ENCODE data around the gene MBD3. TPM values are rescaled to one million over a fixed set of nuclear protein-coding genes. Genes with fewer than 3 reads are reported as not detected.

MBD3 gene
- total and polyA plus RNA-seq, 10 donors = 57.4 to 177 (median 75.6) TPM

DNA sequence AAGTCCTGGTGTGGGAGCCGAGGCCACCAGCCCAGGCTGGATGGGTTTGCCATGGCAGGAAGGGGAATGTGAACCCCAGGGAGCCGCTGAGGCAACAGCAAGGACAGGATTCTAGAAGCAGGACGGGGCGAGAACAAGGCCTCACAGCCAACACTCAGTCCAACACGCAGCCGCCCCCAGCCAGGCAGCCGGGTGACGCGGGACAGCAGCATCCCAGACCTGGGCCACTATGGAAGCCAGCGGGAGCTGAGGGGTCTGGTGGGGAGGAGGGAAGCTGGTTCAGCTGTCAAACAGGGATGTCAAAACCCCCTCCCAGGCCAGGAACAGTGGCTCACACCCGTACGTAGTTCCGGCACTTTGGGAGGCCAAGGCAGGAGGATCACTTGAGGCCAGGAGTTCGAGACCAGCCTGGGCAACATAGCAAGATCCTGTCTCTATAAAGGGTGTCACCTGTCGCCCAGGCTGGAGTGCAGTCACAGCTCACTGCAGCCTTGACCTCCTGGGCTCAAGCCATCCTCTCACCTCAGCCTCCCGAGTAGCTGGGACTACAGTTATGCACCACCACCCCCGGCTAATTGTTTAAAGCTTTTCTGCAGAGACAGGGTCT lies 31.3 kb downstream of the MBD3 start:
- H3K4me1 ChIP-seq = peaks cover 0 to 20% (median 7%) of the 10 kb centered on the region in 6 donors
- no peaks in the 10 kb centered on the region for H3K9me3 ChIP-seq
- peaks cover 0 to 8% (median 0%) of the 10 kb centered on the region in 7 donors for H3K27me3 ChIP-seq (replicated peaks in 1 of 7)
- no peak for DNase-seq
- TF ChIP-seq POLR2A (IDR thresholded peaks at IDR 0.05) = no peak
- no peak for TF ChIP-seq POLR2AphosphoS5 (IDR thresholded peaks at IDR 0.05)
- TF ChIP-seq, protein P1, sequence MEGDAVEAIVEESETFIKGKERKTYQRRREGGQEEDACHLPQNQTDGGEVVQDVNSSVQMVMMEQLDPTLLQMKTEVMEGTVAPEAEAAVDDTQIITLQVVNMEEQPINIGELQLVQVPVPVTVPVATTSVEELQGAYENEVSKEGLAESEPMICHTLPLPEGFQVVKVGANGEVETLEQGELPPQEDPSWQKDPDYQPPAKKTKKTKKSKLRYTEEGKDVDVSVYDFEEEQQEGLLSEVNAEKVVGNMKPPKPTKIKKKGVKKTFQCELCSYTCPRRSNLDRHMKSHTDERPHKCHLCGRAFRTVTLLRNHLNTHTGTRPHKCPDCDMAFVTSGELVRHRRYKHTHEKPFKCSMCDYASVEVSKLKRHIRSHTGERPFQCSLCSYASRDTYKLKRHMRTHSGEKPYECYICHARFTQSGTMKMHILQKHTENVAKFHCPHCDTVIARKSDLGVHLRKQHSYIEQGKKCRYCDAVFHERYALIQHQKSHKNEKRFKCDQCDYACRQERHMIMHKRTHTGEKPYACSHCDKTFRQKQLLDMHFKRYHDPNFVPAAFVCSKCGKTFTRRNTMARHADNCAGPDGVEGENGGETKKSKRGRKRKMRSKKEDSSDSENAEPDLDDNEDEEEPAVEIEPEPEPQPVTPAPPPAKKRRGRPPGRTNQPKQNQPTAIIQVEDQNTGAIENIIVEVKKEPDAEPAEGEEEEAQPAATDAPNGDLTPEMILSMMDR (IDR thresholded peaks at IDR 0.05 in 8 of 11, conservative IDR thresholded peaks at IDR 0.05 in 3 of 11) = no peak
- WGBS, 5 donors = 81 to 90% (median 90%) methylated on average over 12 to 17 of the region's 17 CpGs
- H3K27ac ChIP-seq = no peak overlapping the region
- intact Hi-C loops (cut with DNase I; ENCODE audit: low total_unique reads) = no loop called here
- no peak overlapping the region for H3K4me3 ChIP-seq
- H3K36me3 ChIP-seq = peaks cover 0 to 5% (median 0%) of the 10 kb centered on the region in 6 donors

- intact Hi-C loops (cut with DNase I; ENCODE audit: low total_unique reads) = no loop called here
- WGBS, 5 donors = 33 to 60% (median 44%) methylated on average over 13 to 25 of the region's 25 CpGs
- Histone ChIP-seq H3K9me3 (no peaks in the 10 kb centered on the region), H3K4me3 (no peak overlapping the region), H3K36me3 (peaks cover 0 to 15% (median 0%) of the 10 kb centered on the region in 6 donors), H3K27ac (no peak overlapping the region), H3K4me1 (peaks cover 0 to 11% (median 4%) of the 10 kb centered on the region in 6 donors), H3K27me3 (replicated peaks in 1 of 7) (no peaks in the 10 kb centered on the region)
- DNase-seq = no peak
- TF ChIP-seq POLR2A (IDR thresholded peaks at IDR 0.05) (no peak), POLR2AphosphoS5 (IDR thresholded peaks at IDR 0.05) (no peak)
- TF ChIP-seq, protein P1 (IDR thresholded peaks at IDR 0.05 in 8 of 11, conservative IDR thresholded peaks at IDR 0.05 in 3 of 11) = no peak
Observed at GRCh38 chr19:1560286-1560882, 32.3 kb downstream of the MBD3 start.

GRCh38 chr19:1558552-1558951 lies 34.1 kb downstream of the MBD3 start:
- H3K27ac ChIP-seq = no peak overlapping the region
- no peak overlapping the region for H3K4me3 ChIP-seq
- TF ChIP-seq POLR2A (IDR thresholded peaks at IDR 0.05) = no peak
- TF ChIP-seq POLR2AphosphoS5 (IDR thresholded peaks at IDR 0.05) = no peak
- TF ChIP-seq, protein P1 (IDR thresholded peaks at IDR 0.05 in 8 of 11, conservative IDR thresholded peaks at IDR 0.05 in 3 of 11) = no peak
- DNase-seq = no peak
- peaks cover 0 to under 1% (median 0%) of the 10 kb centered on the region in 7 donors for H3K27me3 ChIP-seq (replicated peaks in 1 of 7)
- no peaks in the 10 kb centered on the region for H3K9me3 ChIP-seq
- H3K36me3 ChIP-seq = peaks cover 0 to 19% (median 0%) of the 10 kb centered on the region in 6 donors
- H3K4me1 ChIP-seq = peaks cover 0 to 11% (median 3%) of the 10 kb centered on the region in 6 donors
- WGBS, 5 donors = 82 to 94% (median 90%) methylated on average over 12 of the region's 12 CpGs
- intact Hi-C loops (cut with DNase I; ENCODE audit: low total_unique reads) = no loop called here

DNA sequence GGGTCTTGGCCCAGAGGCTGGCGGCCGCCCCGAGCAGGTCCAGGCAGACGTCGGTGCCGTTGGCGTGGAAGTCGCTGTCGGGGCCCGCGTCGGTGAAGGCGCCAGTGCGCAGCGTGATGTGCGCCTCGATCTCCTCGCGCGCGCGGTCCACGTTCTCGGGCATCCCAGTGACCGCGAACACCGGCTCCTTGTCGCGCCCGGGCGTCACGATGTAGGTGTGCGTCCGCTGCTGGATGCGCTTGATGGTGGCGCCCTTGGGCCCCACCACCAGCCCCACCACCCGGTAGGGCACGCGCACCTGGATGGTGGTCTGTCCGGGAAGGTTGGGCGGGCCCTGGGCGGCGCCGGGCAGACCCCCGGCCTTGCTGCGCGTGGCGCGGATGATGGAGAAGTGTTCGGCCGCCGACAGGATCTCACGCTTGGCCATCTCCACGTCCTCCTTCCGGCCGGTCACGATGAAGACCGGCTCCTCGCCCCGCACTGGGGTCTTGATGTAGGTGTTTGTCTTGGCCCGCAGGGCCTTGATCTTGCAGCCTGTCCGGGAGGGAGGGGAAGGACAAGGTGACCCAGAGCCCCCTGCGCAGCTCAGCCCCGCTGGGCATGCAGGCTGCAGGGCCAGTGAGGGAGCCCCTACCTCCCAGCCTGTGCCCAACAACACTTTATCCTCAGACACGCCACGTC lies 36.1 kb downstream of the MBD3 start:
- no peak for DNase-seq
- TF ChIP-seq, protein P1 (IDR thresholded peaks at IDR 0.05 in 8 of 11, conservative IDR thresholded peaks at IDR 0.05 in 3 of 11) = no peak
- TF ChIP-seq POLR2AphosphoS5 (IDR thresholded peaks at IDR 0.05) = no peak
- H3K36me3 ChIP-seq = peaks cover 0 to 19% (median 0%) of the 10 kb centered on the region in 6 donors
- no peak overlapping the region for H3K4me3 ChIP-seq
- H3K27ac ChIP-seq = no peak overlapping the region
- no peaks in the 10 kb centered on the region for H3K9me3 ChIP-seq
- peaks cover 0 to 11% (median 3%) of the 10 kb centered on the region in 6 donors for H3K4me1 ChIP-seq
- H3K27me3 ChIP-seq (replicated peaks in 1 of 7) = peaks cover 0 to 15% (median 0%) of the 10 kb centered on the region in 7 donors
- intact Hi-C loops (cut with DNase I; ENCODE audit: low total_unique reads) = no loop called here
- WGBS, 5 donors = 96 to 98% (median 98%) methylated on average over 31 to 66 of the region's 66 CpGs

Data from spleen (tissue), 11 donors.